HG03025 (cell line): ENCODE data around the gene NT5DC4.
"Not testable (repeated sequence)": the region's sequence is repeated elsewhere in the genome, so short reads cannot be mapped to it uniquely, and the experiment has no call there.

ENCODE experiments used
- ATAC-seq: cut with Tn5 transposase; IDR thresholded peaks from one replicate; pipeline ENCODE4 v1.9.1; 2021; ENCODE audit warnings: mild to moderate bottlenecking, moderate library complexity; ENCODE audit not compliant: unreplicated experiment, low FRiP score

Gene NT5DC4

DNA sequence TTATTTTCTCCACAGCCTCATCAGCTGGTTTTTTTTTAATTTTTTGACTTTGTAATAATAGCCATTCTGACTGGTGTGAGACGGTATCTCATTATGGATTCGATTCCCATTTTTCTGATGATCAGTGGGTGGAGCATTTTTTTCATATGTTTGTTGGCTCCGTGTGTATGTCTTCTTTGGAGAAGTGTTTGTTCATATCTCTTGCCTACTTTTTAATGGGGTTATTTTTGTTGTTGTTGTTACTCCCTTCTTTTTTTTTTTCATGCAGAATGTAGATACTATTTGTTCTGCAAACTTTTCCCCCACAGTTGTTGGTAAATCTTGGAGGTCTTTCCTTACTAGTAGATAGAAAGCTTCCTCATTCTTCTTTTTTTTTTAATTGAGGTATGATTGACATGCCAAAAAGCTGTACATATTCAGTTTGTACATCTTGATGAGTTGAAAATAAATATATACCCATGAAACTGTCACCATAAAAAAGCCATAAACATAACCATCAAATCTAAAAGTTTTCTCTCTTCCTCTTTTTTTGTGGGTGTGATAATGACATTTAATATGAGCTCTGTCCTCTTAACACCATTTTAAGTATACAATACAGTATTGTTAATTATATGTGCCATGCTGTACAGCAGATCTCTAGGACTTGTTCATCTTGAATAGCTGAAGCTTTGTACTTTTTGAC, 21.8 kb upstream of the NT5DC4 start:
- ATAC-seq = no peak

DNA sequence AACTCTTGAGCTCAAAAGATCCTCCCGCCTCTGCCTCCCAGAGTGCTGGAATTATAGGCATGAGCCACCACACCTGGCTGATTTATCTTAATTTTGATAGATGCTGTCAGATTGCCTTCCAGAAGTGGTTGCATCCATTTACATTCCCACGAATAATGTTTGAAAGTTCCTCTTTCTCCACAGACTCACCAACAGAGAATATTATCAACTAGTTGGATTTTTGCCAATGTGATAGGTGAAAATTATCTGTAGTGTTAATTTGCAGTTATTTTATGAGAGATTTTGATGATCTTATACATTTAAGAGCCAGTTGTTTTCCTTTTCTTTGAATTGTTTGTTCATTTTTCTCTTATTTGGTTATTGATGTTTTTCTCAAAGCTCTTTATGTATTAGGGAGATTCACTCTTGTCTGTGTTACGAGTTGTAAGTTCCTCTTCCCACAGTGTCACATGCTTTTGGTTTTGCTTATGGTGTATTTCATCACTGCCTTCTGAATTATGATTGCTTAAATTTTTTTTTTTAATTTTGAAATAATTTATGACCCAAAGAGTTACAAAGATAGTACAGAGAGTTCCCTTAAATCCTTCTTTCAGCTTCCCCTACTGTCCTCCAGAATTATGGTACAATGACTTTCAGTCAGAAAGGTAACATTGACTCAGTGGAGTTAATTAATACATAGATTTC, 20.7 kb upstream of the NT5DC4 start:
- ATAC-seq = no peak

DNA sequence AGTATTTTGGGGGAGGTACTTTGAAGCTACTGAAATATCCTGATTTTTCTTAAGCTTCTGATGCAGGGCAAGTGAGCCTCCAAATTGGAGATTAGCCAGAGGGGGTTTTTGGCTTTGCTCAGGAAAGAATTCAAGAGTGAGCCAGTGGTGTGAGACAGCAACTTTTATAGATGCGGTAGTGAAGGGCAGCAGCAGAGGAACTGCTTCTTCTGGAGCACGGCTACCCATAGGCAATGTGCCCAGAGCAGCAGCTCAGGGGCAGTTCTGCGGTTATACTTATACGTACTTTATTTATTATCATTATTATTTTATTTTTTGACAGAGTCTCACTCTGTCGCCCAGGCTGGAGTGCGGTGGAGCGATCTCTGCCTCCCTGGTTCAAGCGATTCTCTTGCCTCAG, 19.8 kb upstream of the NT5DC4 start:
- no peak for ATAC-seq

DNA sequence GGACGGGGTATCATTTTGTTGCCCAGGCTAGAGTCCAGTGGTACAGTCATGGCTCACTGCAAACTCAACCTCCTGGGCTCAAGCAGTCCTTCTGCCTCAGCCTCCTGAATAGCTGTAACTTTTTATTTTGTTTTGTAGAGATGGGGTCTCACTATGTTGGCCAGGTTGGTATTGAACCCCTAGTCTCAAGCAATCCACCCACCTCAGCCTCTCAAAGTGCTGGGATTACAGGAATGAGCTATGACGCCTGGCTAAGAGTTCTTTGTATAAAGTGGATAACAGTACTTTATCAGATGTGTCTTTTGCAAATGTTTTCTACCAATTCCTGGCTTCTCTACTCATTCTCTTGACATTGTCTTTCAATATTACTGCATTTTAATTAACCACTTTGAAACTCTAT, 17.1 kb upstream of the NT5DC4 start:
- ATAC-seq = no peak

DNA sequence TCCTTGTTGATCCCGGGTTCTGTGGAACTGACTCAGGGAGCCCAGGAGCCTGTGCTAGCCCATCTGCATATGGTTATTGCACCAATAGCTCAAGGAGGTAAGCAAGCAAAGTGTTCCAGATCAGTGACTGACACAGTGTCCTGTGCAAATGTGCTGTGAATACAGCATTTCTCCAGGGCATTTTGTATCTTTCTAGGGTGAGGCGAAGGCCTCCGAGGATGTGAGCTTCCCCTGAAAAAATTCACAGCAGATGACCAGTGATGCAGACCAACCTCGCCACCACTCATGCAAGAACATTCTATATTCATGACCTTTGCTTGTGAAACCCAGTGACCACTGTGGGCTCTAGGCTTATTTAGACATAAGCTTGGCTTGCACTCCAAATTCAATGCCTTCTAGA, 15.2 kb upstream of the NT5DC4 start:
- no peak for ATAC-seq

DNA sequence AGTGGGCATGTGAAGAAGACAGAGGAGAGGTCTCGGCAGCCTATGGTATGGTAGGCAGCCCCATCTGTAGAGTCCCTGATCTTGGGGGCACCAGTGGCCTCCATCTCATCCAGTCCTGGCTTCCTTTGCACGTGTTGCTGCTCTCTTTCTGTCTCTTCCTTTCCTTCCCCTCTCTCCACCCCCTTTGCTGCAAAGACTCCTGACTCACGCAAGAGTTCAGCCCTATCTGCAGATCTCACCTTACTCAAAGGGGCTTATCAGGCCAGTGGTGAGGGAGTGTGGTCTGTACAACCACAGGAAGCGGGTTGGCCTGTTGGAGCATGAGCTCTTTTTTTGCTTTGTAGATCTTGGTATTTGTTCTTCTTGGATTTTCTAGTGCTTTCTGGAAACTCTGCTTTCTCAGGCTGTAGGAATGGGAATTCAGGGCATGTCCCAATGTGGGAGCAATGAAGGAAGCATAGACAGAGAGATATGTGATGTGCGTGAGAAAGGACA, 14.6 kb upstream of the NT5DC4 start:
- no peak for ATAC-seq

DNA sequence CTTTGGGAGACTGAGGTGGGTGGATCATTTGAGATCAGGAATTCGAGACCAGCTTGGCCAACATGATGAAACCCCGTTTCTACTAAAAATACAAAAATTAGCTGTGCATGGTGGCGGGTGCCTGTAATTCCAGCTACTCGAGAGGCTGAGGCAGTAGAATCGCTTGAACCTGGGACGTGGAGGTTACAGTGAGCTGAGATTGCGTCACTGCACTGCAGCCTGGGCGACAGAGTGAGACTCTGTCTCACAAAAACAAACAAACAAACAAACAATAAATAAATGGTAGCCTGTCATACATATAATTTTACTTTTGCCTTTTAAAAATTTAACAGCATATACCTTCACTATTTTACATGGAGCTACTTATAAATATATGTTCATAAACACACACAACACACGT, 13.9 kb upstream of the NT5DC4 start:
- not testable (repeated sequence) for ATAC-seq

DNA sequence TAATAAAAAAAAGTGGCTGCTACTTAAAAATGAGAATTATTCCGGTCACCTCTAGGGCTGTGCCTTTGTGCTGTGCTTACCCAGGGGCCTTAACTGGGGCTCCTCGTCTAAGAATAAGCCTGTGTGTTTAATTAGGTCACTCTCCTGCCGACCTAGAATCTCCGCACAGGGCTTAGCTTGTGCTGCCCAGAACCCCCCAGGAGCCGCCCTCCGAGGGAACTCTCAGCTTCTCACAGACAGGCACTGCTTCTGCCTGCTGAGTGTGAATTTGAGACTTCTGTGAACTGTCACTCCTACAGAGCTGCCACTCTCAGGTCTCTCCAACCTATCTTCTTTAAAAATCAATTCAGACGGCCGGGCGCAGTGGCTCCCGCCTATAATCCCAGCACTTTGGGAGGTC, 11.9 kb upstream of the NT5DC4 start:
- no peak for ATAC-seq

DNA sequence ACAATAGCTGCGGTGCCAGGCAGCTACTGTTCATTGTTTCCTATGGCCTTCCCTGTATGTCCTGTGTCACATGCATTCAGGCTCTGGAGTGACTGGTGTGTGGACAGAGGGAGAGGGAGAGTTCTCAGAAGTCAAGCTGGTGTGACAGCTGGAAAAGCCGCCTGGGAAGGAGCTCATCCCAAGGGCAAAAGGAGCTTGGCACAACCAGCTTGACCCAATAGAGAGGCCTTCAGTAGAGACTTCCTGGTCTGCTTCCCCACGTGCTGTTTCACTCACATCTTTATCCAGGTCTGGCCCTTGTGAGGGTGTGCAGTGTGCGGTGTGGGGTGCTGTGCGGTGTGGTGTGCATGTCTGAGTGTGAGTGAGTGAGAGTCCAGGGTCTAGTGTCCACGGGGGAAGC, 11.1 kb upstream of the NT5DC4 start:
- ATAC-seq = no peak

DNA sequence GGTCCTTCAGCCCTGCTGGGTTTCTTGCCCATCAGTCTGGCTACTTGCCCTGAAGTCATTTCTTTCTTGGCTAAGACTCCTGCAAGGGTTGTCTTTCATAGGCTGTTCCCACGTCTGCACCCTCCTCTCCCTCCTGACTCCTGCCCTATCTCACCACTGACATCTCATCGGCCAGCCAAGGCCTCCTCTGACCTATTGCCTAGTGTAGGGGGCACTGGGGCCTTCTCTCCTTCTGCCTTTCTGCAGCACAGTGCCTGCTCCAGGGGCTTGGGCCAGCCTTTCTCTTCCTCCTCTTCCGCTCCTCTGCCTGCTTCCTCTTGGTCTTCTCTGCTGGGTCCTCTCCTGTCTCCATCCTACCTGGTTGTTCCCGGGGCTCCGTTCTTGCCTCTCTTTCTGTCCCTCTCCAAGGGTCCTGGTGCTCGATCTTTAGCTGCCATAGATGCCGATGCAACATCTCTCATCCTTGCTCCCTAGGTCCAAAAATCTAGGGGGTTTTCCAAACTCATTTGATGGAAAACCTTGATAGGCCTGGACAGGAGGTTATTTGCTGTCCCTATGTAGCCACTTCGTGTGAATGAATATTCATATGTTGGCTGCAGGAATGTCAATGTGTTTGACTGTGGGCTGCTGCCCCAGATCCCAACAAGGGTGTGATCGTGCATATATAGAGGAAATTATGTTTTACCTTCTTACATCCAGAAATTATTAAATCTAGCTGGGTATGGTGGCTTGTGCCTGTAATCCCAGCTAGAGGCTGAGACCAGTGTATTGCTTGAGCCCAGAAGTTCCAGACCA, 9.7 kb upstream of the NT5DC4 start:
- ATAC-seq = no peak

DNA sequence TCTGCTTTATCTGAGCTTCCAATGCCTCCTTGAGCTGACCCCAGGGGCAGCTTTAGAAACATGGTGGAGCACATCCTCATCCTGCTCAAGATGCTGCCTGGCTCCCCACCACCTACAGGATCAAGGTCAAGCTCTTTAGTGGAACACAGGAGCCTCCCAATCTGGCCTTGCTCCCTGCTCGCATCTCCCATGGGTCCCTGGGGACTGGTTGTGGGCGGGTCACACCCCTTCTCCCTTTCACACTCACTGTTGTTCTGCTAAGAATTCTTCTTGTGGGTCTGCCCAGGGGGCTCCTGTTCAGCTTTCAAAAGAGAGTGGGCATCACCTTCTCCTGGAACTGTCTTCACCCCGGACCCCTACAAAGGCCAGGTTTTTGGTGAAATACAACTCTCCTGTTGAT, 8.4 kb upstream of the NT5DC4 start:
- ATAC-seq = no peak

DNA sequence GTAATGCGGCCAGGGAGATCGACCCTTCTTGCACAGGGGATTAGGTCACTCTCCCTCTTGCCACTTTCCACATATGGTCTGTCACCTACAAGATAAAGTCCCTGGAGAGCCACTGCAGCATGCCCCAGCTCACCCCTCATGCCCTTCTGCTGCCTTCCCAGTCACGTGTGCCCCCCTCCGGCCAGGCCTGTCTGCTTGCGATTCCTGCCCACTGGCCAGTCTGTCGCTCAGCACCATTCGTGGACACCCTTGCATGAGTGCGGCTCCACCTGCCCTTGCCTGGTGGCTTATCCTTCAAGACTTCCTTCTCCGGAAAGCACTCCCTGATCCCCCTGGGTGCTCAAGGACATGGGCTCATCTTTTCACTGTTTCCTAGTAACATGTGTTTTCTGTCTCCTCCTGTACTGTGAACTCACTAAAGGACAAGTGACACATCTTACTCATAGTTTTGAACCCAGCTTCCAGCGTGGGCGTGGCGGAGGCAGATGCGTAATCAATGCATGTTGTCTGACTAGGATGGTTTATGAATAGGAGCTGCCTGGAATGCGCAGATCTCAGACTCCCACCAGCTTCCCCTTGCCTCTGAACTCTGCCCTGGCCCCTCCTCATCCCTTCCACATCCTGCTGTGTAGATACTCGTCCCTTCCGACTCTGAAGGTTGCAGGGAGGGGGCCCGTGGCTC, 7.8 kb upstream of the NT5DC4 start:
- no peak for ATAC-seq

DNA sequence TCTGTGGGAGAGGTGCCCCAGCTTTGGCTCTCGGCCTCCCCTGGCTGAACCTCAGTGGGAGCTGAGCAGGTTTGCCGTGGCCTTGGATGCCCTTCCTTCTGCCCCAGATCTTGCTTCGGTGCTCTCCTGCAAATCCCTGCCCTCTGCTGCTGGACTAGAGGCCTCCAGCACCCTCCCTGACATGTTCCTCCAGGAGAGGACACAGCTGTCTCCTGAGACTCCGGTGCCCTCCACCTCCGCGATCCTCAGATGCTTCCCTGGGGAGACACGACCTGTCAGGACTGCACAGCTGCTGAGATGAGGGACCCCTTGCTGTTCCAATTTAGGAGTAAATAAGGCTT, 7.3 kb upstream of the NT5DC4 start:
- no peak for ATAC-seq

DNA sequence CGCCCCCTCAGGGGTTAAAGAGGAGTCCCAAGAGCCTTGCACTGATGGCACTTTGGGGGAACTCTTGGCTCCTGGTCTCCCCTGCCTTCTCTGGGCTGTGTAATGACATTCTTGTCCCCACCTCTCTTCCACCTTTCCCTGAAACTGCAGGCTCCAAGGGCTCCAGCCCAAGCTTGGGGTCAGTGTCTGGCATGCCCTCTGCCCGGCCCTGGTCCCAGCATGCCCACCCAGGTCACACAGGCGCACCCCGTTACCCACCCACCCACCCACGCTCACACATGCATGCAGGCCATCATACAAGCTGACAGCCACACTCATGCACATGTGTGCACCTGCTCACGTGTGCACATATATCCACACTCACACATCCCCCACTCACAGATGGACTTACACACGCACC, 6.9 kb upstream of the NT5DC4 start:
- no peak for ATAC-seq

DNA sequence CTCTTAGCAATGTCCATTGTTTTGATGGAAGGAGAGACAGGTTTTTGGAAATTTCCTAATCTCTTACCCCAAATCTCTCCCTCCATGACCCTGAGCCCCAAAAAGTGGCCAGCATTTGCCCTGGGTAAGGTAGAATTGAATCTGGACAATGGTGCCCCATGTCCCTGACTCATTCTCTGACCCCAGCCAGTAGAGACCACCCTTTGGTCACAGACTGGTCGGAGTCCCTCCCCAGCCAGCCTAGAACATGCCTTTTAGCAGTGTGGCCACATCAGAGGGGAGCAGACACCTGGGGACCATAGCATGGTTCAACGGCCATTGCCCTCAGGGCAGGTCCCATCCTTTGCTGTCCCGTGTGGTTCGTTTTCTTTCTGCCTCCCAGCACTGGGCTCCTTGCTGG, 6.5 kb upstream of the NT5DC4 start:
- ATAC-seq = no peak

DNA sequence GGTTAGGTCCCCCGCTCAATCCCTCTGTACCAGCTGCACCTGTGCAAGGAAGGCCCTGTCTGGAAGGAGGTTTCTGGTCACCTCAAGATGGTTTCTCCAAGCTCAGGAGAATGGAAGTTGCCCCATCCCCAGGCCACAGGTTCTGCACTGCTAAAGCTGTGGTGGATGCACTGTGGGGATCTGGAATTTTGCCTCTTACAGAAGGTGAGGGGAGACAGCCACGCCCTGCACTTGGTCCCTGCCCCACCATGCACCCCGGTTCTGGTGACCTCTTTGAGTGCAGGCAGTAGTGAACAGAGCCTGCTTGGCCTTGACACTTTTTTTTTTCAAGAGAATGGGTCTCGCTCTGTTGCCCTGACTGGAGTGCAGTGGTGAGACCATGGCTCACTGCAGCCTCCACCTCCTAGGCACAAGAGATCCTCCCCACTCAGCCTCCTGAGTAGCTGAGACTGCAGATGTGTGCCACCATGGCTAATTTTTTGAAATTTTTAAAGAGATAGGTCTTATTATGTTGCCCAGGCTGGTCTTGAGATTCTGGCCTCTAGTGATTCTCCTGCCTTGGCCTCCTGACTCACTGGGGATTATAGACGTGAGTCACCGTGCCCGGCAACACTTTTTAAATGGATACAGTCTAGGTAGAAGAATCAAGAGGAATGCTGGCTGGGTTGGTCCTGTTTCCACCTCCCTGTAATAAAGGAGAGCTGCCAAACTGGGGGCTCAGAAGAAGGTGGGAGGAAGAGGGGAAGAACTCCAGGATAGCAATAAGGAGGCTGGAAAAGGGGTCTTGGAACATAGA, 5.8 kb upstream of the NT5DC4 start:
- no peak for ATAC-seq

DNA sequence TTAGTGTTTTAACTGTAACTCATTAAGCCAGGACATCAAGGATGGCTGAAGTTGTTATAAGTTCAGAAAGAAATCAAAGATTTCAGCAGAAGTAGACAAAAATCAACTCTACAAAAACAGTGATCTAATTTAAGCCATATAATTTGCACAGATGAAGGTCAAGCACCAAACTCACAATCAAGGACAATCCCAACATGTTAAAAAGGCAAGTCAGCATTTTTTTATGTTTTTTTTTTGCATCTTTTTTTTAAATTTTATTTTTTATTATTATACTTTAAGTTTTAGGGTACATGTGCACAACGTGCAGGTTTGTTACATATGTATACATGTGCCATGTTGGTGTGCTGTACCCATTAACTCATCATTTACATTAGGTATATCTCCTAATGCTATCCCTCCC, 4.7 kb upstream of the NT5DC4 start:
- ATAC-seq = not testable (repeated sequence)

DNA sequence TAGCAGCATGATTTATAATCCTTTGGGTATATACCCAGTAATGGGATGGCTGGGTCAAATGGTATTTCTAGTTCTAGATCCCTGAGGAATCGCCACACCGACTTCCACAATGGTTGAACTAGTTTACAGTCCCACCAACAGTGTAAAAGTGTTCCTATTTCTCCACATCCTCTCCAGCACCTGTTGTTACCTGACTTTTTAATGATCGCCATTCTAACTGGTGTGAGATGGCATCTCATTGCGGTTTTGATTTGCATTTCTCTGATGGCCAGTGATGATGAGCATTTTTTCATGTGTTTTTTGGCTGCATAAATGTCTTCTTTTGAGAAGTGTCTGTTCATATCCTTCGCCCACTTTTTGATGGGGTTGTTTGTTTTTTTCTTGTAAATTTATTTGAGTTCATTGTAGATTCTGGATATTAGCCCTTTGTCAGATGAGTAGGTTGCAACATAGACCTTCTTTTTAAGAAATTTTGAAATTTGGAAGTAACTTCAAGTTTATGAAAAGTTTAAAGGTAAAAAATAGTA, 3.9 kb upstream of the NT5DC4 start:
- not testable (repeated sequence) for ATAC-seq

DNA sequence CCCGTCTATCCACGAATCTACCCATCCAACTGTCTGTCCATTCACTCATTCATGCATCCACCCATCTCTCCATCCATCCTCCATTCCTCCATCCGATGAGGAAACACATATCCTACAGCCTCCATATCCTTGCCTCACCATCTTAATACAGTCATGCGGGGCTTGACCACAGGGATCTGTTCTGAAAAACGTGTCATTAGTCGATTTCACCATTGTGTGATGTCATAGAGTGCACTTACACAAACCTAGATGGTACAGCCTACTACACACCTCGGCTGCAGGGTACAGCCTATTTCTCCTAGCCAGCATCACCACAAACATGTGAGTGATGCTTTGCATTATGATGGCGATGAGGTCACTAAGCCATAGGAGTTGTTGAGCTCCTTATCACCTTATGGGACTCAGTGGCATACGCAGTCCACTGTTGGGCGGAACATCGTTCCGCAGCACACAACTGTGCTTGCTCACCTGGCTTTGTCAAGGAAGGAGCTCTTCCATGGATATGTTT, 1.9 kb upstream of the NT5DC4 start:
- ATAC-seq = no peak
